ENCODE results near the gene MAN1A1.

Gene MAN1A1

DNA sequence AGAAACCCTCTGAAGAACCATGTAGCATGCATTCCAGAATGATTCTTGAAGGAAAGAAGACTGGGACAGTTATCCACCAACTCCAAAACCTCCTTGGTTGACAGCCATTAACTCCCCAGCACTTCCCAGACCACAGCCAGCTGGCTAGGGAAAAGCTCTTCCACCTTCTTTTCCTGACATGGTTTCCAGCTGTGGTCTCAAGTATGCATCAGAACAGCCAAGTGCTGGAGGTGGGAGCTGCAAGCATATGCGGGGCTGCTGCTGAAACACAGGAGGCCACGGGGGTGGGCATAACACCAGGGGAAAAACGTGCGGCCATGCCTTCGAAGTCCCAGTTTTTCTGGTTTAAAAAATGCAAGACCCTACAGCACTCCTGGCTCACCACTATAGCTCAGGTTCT, 163.1 kb downstream of the MAN1A1 start:
- no peak for DNase-seq (ENCODE audit: low read depth)
- no peak for TF ChIP-seq CTCF (IDR thresholded peaks at IDR 0.05; ENCODE audit: low read depth, low read length, missing control alignments)
- H3K4me3 ChIP-seq (ENCODE audit: low read depth, low read length) = no peak overlapping the region

DNA sequence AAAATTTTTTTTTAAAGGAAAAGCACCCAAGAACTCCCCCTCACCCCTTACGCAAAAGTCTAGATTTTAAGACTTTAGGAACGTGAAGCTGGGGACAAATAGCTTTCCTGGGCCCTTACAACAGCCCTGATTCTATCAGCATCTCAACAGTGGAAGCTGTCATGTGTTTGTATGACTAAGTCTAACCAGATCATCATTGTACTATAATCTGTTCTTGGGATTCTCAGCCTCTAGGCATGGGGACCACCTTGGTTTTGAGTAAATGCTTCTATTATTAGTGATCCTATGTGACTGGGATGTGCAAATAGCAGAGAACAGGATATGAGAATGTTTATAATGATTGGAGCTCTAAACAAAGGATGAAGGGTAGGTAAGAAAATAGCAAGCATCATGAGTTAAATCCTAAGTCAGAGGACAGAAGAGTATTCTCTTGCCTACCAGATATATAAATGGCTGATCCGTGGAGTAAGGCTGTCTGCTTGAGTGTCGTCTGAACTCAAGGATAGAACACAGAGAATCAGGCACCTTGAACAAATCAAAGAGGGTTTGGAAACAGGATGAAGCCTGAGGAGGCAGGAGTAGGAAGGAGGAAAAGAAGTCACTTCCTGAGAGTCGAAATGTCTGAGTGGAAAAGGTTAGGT, 165.4 kb downstream of the MAN1A1 start:
- no peak for DNase-seq (ENCODE audit: low read depth)
- TF ChIP-seq CTCF (IDR thresholded peaks at IDR 0.05; ENCODE audit: low read depth, low read length, missing control alignments) = no peak

GRCh38 chr6:119183457-119183856, 166.1 kb downstream of the MAN1A1 start:
- TF ChIP-seq CTCF (IDR thresholded peaks at IDR 0.05; ENCODE audit: low read depth, low read length, missing control alignments) = no peak
- H3K4me3 ChIP-seq (ENCODE audit: low read depth, low read length) = no peak overlapping the region
- no peak for DNase-seq (ENCODE audit: low read depth)

More for the DNA sequence above, 165.4 kb downstream of the MAN1A1 start:
- H3K4me3 ChIP-seq (ENCODE audit: low read depth, low read length) = no peak overlapping the region

- no peak for TF ChIP-seq CTCF (IDR thresholded peaks at IDR 0.05; ENCODE audit: low read depth, low read length, missing control alignments)
- H3K4me3 ChIP-seq (ENCODE audit: low read depth, low read length) = no peak overlapping the region
- no peak for DNase-seq (ENCODE audit: low read depth)
Measured at GRCh38 chr6:119182875-119183274, 166.7 kb downstream of the MAN1A1 start.

DNA sequence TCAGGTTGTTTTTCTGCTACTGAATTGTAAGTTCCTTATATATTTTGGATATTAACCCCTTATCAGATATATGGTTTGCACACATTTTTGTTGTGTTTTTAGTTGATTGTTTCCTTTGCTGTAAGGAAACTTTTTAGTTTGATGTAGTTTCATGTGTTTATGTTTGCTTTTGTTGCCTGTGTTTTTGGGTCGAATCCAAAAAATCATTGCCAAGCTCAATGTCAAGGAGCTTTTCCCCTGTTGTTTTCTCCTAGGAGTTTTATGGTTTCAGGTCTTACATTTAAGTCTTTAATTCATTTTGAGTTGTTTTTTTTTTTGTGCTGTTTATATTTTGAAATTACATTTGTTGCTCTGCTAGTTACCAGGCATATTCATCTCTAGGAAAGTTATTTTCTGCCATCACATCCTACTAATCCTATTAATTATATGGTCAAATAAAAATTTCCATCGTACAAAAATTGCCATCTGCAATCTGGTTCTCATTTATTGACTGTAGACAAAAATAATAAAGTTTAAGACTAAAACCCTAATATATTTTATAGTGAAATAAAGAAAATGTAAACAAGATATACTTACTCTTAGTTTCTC, 167.3 kb downstream of the MAN1A1 start:
- DNase-seq (ENCODE audit: low read depth) = no peak
- H3K4me3 ChIP-seq (ENCODE audit: low read depth, low read length) = no peak overlapping the region
- TF ChIP-seq CTCF (IDR thresholded peaks at IDR 0.05; ENCODE audit: low read depth, low read length, missing control alignments) = no peak

DNA sequence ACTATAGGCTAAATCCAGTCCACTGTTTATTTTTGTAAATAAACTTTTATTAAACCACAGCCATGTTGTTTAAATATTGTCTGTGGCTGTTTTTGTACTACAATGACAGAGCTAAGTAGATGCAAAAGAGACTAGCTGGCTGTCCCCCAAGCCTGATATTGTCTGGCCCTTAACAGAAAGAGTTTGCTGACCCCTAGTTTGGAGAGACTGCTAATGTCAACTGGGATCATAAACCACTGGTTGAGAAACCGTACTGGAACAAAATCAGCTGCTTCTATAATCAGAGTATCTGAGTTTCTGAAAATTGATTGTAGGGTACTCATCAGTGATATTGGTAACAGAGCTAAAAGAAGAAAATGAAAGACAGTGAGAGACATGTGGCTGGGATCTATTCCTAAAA, 168.5 kb downstream of the MAN1A1 start:
- no peak for TF ChIP-seq CTCF (IDR thresholded peaks at IDR 0.05; ENCODE audit: low read depth, low read length, missing control alignments)
- no peak for DNase-seq (ENCODE audit: low read depth)
- H3K4me3 ChIP-seq (ENCODE audit: low read depth, low read length) = no peak overlapping the region

DNA sequence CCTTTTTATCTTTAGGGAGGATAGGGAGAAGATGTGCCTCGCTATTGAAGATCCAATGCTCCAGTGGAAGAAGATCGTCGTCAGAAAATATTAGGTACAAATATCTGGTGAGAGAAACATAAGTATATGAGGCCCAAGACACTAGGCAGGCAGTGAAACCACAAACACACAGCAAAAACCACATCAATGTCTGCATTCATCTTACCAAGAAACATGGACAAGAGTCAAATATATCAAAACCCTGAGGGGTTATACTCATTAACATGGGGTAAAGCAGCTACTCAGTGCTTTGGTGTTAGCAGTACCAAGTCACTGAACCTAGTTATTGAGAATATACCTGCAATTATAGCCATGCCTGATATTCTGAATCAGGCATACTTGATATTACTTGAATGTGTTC, 169.7 kb downstream of the MAN1A1 start:
- H3K4me3 ChIP-seq (ENCODE audit: low read depth, low read length) = no peak overlapping the region
- TF ChIP-seq CTCF (IDR thresholded peaks at IDR 0.05; ENCODE audit: low read depth, low read length, missing control alignments) = no peak
- DNase-seq (ENCODE audit: low read depth) = no peak

All from GM12864 (cell line).